Keratinocyte (primary cell): ENCODE results near the gene TRPM6. TPM values are rescaled to one million over a fixed set of nuclear protein-coding genes. Genes with fewer than 3 reads are reported as not detected.

Experiments
- DNase-seq: peaks from one replicate; pipeline ENCODE4 v3.0.0-alpha.2; 2011; ENCODE audit warnings: low read depth, missing footprints, low spot score
- FAIRE-seq: peaks from 2 replicates; lab custom pipeline; 2011; peaks lifted over from hg19 to GRCh38; lab: Jason Lieb, UNC
- H2AFZ ChIP-seq: 2 replicates; pipeline ENCODE4 v1.6.0; 2012; ENCODE audit warnings: low read length, control low read depth, inconsistent platforms; ENCODE audit not compliant: control insufficient read depth
- H3K27ac ChIP-seq: 2 replicates; pipeline ENCODE4 v1.5.1; 2011; ENCODE audit warnings: low read length; ENCODE audit not compliant: control insufficient read depth, insufficient read depth
- H3K27me3 ChIP-seq: 3 replicates; pipeline ENCODE4 v1.6.0; 2011; ENCODE audit warnings: low read length; ENCODE audit not compliant: control insufficient read depth, insufficient read depth; ENCODE audit errors: extremely low read depth
- H3K36me3 ChIP-seq, 2 experiments: 2 replicates in 1 of 2; 3 replicates in 1 of 2; pipeline ENCODE4 v1.5.1; 2011; ENCODE audit warnings: low read length in 2 of 2, mild to moderate bottlenecking in 1 of 2; ENCODE audit not compliant: control insufficient read depth in 2 of 2, insufficient read depth in 2 of 2; ENCODE audit errors: extremely low read depth in 1 of 2
- H3K4me1 ChIP-seq: 3 replicates; pipeline ENCODE4 v1.5.1; 2011; ENCODE audit warnings: low read length; ENCODE audit not compliant: control insufficient read depth, insufficient read depth; ENCODE audit errors: extremely low read depth
- H3K4me2 ChIP-seq: 3 replicates; pipeline ENCODE4 v1.6.0; 2011; ENCODE audit warnings: low read depth, low read length; ENCODE audit not compliant: control insufficient read depth, insufficient read depth; ENCODE audit errors: extremely low read depth
- H3K4me3 ChIP-seq, 3 experiments: fragments of 200-600 bp in 1 of 3; sonication (generic) in 1 of 3; 2 replicates in 2 of 3; 3 replicates in 1 of 3; pipeline ENCODE4 v1.5.1; 2011 to 2016; ENCODE audit warnings: low read length in 3 of 3, mild to moderate bottlenecking in 3 of 3, control low read depth in 2 of 3, inconsistent platforms in 1 of 3, low read depth in 1 of 3, mixed read lengths in 1 of 3, mixed run types in 1 of 3, moderate library complexity in 1 of 3; ENCODE audit not compliant: control insufficient read depth in 2 of 3, insufficient read depth in 2 of 3; ENCODE audit errors: extremely low read depth in 1 of 3
- H3K79me2 ChIP-seq: 2 replicates; pipeline ENCODE4 v1.6.0; 2012; ENCODE audit warnings: low read length; ENCODE audit not compliant: control insufficient read depth, insufficient read depth
- H3K9ac ChIP-seq: 3 replicates; pipeline ENCODE4 v1.6.0; 2011; ENCODE audit warnings: low read length; ENCODE audit not compliant: control insufficient read depth, insufficient read depth; ENCODE audit errors: extremely low read depth
- H3K9me1 ChIP-seq: 3 replicates; pipeline ENCODE4 v1.6.0; 2011; ENCODE audit warnings: low read length; ENCODE audit not compliant: control insufficient read depth, insufficient read depth; ENCODE audit errors: extremely low read depth
- H3K9me3 ChIP-seq: 2 replicates; pipeline ENCODE4 v1.5.1; 2012; ENCODE audit warnings: low read depth, low read length; ENCODE audit not compliant: control insufficient read depth
- H4K20me1 ChIP-seq: 3 replicates; pipeline ENCODE4 v1.6.0; 2011; ENCODE audit warnings: low read length; ENCODE audit not compliant: control insufficient read depth, insufficient read depth; ENCODE audit errors: extremely low read depth
- EZH2 ChIP-seq: IDR thresholded peaks from one replicate; pipeline ENCODE4 v1.6.1; 2012; ENCODE audit warnings: inconsistent platforms, mild to moderate bottlenecking, low read length, moderate library complexity
- dilution Hi-C: fragments of 300-500 bp; cut with MboI; formaldehyde crosslinking; loops from one replicate; pipeline ENCODE4 v1.7.0; 2020; ENCODE audit warnings: low sequenced_read_pairs; ENCODE audit not compliant: extremely low pct_ligation_motif_present
- polyA plus RNA-seq, 5 experiments: library from polyadenylated mRNA; depleted of rRNA in 3 of 5; stranded (reverse) in 3 of 5; stranded (forward) in 1 of 5; unstranded in 1 of 5; fragments of >200 nt; gene quantifications; 1 replicate in 1 of 5; 2 replicates in 3 of 5; 3 replicates in 1 of 5; pipeline versions ENCODE4 v1.2.1 to v1.2.3, GENCODE V29; 2011 to 2012; ENCODE audit warnings: missing spikeins in 2 of 5, low read depth in 1 of 5, low replicate concordance in 1 of 5
- TF ChIP-seq, protein P1 (sequence below), 3 experiments: IDR thresholded peaks in 1 of 3; conservative IDR thresholded peaks in 1 of 3; optimal IDR thresholded peaks in 1 of 3; 2 replicates in 2 of 3; 3 replicates in 1 of 3; pipeline versions ENCODE3 to v1.5.1; 2011; ENCODE audit warnings: low read length in 3 of 3, mild to moderate bottlenecking in 3 of 3, moderate library complexity in 2 of 3, control low read depth in 1 of 3, inconsistent platforms in 1 of 3; ENCODE audit not compliant: insufficient read depth in 2 of 3; ENCODE audit errors: extremely low read depth in 1 of 3

The TRPM6 gene
- polyA plus RNA-seq, 1 donor (not counting 4 experiments of a cell fraction or from before 2014, with no cell fraction given) = 0.18 TPM

DNA sequence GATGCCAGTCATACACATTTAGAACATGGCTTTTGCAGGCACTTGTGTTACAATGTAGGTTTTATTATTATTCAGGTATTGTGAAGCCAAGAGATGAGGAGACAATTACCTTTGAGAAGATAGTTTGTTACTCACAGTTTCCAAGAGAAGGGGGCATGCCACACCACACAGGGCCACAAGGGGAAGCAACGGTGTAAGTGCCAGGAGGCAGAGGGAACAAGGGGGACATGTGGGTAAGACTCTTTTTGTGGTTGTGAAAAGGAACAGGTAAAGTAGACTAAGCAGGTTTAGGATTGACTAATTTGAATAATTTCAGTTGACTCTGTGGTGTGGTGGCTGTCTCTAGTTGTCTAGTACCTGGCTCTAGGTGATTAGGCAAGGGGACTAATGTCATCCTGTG lies 191.2 kb downstream of the TRPM6 start:
- H3K27me3 ChIP-seq = no peaks in the 10 kb centered on the region
- H3K4me1 ChIP-seq = no peaks in the 10 kb centered on the region
- H3K4me3 ChIP-seq = no peak overlapping the region
- no peaks in the 10 kb centered on the region for H4K20me1 ChIP-seq
- H3K36me3 ChIP-seq = no peaks in the 10 kb centered on the region
- H3K9me3 ChIP-seq = no peaks in the 10 kb centered on the region
- H3K4me2 ChIP-seq = no peak overlapping the region
- FAIRE-seq = no peak
- no peak overlapping the region for H3K27ac ChIP-seq
- no peaks in the 10 kb centered on the region for H3K79me2 ChIP-seq
- TF ChIP-seq, protein P1, sequence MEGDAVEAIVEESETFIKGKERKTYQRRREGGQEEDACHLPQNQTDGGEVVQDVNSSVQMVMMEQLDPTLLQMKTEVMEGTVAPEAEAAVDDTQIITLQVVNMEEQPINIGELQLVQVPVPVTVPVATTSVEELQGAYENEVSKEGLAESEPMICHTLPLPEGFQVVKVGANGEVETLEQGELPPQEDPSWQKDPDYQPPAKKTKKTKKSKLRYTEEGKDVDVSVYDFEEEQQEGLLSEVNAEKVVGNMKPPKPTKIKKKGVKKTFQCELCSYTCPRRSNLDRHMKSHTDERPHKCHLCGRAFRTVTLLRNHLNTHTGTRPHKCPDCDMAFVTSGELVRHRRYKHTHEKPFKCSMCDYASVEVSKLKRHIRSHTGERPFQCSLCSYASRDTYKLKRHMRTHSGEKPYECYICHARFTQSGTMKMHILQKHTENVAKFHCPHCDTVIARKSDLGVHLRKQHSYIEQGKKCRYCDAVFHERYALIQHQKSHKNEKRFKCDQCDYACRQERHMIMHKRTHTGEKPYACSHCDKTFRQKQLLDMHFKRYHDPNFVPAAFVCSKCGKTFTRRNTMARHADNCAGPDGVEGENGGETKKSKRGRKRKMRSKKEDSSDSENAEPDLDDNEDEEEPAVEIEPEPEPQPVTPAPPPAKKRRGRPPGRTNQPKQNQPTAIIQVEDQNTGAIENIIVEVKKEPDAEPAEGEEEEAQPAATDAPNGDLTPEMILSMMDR (optimal IDR thresholded peaks at IDR 0.05 in 1 of 3, IDR thresholded peaks at IDR 0.05 in 1 of 3, conservative IDR thresholded peaks at IDR 0.05 in 1 of 3; ENCODE audit: extremely low read depth in 1 of 3, insufficient read depth in 2 of 3, low read length in 3 of 3) = peak in 1 of 3 experiments; percentile 18
- TF ChIP-seq EZH2 = no peak
- dilution Hi-C loops = no loop called here
- H2AFZ ChIP-seq = no peak overlapping the region
- no peak for DNase-seq
- no peaks in the 10 kb centered on the region for H3K9me1 ChIP-seq
- no peak overlapping the region for H3K9ac ChIP-seq

- FAIRE-seq = no peak
Observed at GRCh38 chr9:74691058-74691457, 196.7 kb downstream of the TRPM6 start.

More at GRCh38 chr9:74691058-74691457, 196.7 kb downstream of the TRPM6 start:
- Histone ChIP-seq H3K79me2 (no peaks in the 10 kb centered on the region), H3K27ac (no peak overlapping the region), H3K9me1 (no peaks in the 10 kb centered on the region), H3K36me3 (no peaks in the 10 kb centered on the region), H3K9ac (no peak overlapping the region), H2AFZ (no peak overlapping the region), H3K4me3 (no peak overlapping the region), H3K4me2 (no peak overlapping the region), H3K4me1 (no peaks in the 10 kb centered on the region), H3K9me3 (no peaks in the 10 kb centered on the region), H4K20me1 (no peaks in the 10 kb centered on the region), H3K27me3 (no peaks in the 10 kb centered on the region)
- dilution Hi-C loops = no loop called here
- TF ChIP-seq, protein P1 (optimal IDR thresholded peaks at IDR 0.05 in 1 of 3, IDR thresholded peaks at IDR 0.05 in 1 of 3, conservative IDR thresholded peaks at IDR 0.05 in 1 of 3; ENCODE audit: extremely low read depth in 1 of 3, insufficient read depth in 2 of 3, low read length in 3 of 3) = no peak
- no peak for TF ChIP-seq EZH2
- DNase-seq = no peak
